Ascending aorta (tissue), 2 donors: ENCODE results near the gene BBS9. TPM values are rescaled to one million over a fixed set of nuclear protein-coding genes. Genes with fewer than 3 reads are reported as not detected.

Experiments used
- DNase-seq, 2 donors: peaks; one replicate each; pipeline ENCODE4 v3.0.0-alpha.2; 2019; ENCODE audit warnings: low spot score in 2 of 2
- H3K27ac ChIP-seq, 2 donors: fragments of 200-600 bp; sonication (generic); one replicate each; pipeline ENCODE4 v1.5.1; 2016 to 2017; ENCODE audit warnings: mild to moderate bottlenecking in 1 of 2
- H3K27me3 ChIP-seq: fragments of 200-600 bp; sonication (generic); one replicate; pipeline ENCODE4 v1.5.1; 2017
- H3K36me3 ChIP-seq, 2 donors: fragments of 200-600 bp; sonication (generic); one replicate each; pipeline ENCODE4 v1.5.1; 2016
- H3K4me1 ChIP-seq, 2 donors: fragments of 200-600 bp; sonication (generic); one replicate each; pipeline ENCODE4 v1.5.1; 2016 to 2017; ENCODE audit warnings: mild to moderate bottlenecking in 1 of 2
- H3K4me3 ChIP-seq, 2 donors: fragments of 200-600 bp; sonication (generic); one replicate each; pipeline ENCODE4 v1.5.1; 2016 to 2017; ENCODE audit warnings: mild to moderate bottlenecking in 1 of 2
- H3K9me3 ChIP-seq, 2 donors: fragments of 200-600 bp; sonication (generic); one replicate each; pipeline ENCODE4 v1.5.1; 2016
- intact Hi-C: fragments of 100-400 bp; cut with DNase I; formaldehyde crosslinking; loops from one replicate; pipeline ENCODE4 v1.15.1; 2023
- total RNA-seq: library from RNA; depleted of rRNA; stranded (reverse); fragments of >200 nt; gene quantifications from one replicate; pipeline ENCODE4 v1.1.0, GENCODE V29; 2016
- TF ChIP-seq, protein P1 (sequence below), 3 experiments: fragments of 200-600 bp in 2 of 3; fragments of 450-650 bp in 1 of 3; sonication (generic) in 2 of 3; IDR thresholded peaks; one replicate each; pipeline ENCODE4 v1.5.1; 2016 to 2019; ENCODE audit warnings: antibody characterized with exemption in 3 of 3, mild to moderate bottlenecking in 1 of 3, moderate library complexity in 1 of 3

The BBS9 gene
- total RNA-seq, 1 donor from 2014 or later: 23.3 TPM

DNA sequence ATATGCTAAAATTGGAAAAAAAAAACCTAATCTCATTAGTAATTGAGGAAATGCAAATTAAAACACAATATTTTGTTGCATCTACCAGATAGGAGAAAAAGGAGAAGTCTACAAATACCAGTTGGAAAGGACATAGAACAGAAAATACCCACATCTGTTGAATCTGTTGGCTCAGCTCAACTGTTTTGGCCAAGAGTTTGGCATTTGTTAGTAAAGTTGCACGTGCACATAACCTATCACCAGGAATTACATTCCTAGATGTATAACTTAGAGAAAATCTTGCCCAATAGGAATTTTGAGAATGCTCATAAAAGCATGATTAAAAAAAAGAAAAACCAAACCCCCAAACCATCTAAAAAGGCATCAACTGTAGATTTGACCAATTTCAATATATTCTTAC is 493.9 kb downstream of the BBS9 start:
- Histone ChIP-seq H3K27ac (no peak overlapping the region), H3K4me3 (no peak overlapping the region), H3K4me1 (no peaks in the 10 kb centered on the region), H3K36me3 (no peaks in the 10 kb centered on the region), H3K27me3 (no peaks in the 10 kb centered on the region), H3K9me3 (peaks cover 0 to 12% of the 10 kb centered on the region in 2 donors)
- TF ChIP-seq, protein P1, sequence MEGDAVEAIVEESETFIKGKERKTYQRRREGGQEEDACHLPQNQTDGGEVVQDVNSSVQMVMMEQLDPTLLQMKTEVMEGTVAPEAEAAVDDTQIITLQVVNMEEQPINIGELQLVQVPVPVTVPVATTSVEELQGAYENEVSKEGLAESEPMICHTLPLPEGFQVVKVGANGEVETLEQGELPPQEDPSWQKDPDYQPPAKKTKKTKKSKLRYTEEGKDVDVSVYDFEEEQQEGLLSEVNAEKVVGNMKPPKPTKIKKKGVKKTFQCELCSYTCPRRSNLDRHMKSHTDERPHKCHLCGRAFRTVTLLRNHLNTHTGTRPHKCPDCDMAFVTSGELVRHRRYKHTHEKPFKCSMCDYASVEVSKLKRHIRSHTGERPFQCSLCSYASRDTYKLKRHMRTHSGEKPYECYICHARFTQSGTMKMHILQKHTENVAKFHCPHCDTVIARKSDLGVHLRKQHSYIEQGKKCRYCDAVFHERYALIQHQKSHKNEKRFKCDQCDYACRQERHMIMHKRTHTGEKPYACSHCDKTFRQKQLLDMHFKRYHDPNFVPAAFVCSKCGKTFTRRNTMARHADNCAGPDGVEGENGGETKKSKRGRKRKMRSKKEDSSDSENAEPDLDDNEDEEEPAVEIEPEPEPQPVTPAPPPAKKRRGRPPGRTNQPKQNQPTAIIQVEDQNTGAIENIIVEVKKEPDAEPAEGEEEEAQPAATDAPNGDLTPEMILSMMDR (IDR thresholded peaks at IDR 0.05): no peak
- intact Hi-C loops: no loop called here
- no peak for DNase-seq

GRCh38 chr7:33624215-33624614 is 494.9 kb downstream of the BBS9 start:
- no peaks in the 10 kb centered on the region for H3K27me3 ChIP-seq
- H3K4me1 ChIP-seq: no peaks in the 10 kb centered on the region
- H3K4me3 ChIP-seq: no peak overlapping the region
- H3K9me3 ChIP-seq: peaks cover 0 to 12% of the 10 kb centered on the region in 2 donors
- no peak for DNase-seq
- intact Hi-C loops: no loop called here
- no peaks in the 10 kb centered on the region for H3K36me3 ChIP-seq
- TF ChIP-seq, protein P1 (IDR thresholded peaks at IDR 0.05): no peak
- H3K27ac ChIP-seq: no peak overlapping the region

DNA sequence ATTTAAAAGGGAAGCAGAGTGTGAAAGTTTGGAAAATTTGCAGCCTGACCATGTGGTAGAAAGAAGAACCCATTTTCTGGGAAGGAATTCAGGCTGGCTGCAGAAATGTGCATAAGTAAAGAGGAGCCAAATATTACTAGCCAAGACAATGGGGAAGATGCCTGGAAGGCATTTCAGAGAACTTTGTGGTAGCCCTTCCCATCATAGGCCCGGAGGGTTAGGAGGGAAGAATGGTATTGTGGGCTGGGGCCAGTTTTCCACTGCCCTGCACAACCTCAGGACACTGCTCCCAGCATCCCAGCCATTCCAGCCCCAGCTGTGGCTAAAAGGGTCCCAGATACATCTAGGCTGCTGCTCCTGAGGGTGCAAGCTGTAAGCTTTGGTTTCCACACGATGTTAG is 497.5 kb downstream of the BBS9 start:
- TF ChIP-seq, protein P1 (IDR thresholded peaks at IDR 0.05): no peak
- DNase-seq: no peak
- Histone ChIP-seq H3K9me3 (no peaks in the 10 kb centered on the region), H3K27ac (no peak overlapping the region), H3K36me3 (peaks cover 0 to 4% of the 10 kb centered on the region in 2 donors), H3K4me3 (no peak overlapping the region), H3K4me1 (no peaks in the 10 kb centered on the region), H3K27me3 (no peaks in the 10 kb centered on the region)
- intact Hi-C loops: no loop called here

DNA sequence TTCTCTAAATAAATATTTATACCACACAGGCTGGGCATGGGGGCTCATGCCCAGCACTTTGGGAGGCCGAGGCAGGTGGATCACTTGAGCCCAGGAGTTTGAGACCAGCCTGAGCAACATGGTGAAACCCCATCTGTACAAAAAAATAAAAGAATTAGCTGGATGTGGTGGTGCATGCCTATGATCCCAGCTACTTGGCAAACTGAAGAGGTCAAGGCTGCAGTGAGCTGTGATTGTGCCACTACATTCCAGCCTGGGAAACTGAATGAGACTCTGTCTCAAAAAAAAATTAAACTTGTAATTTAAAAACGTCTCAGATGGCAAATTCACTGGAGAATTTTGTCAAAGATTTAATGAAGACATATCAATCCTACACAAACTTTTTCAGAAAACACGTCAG is 498.4 kb downstream of the BBS9 start:
- Histone ChIP-seq H3K9me3 (no peaks in the 10 kb centered on the region), H3K4me3 (no peak overlapping the region)
- intact Hi-C loops: no loop called here

GRCh38 chr7:33628894-33629293 is 499.5 kb downstream of the BBS9 start:
- intact Hi-C loops: no loop called here
- Histone ChIP-seq H3K36me3 (peaks cover 0 to 4% of the 10 kb centered on the region in 2 donors), H3K27ac (no peak overlapping the region), H3K4me1 (no peaks in the 10 kb centered on the region), H3K27me3 (no peaks in the 10 kb centered on the region), H3K9me3 (no peaks in the 10 kb centered on the region), H3K4me3 (no peak overlapping the region)
- DNase-seq: no peak
- TF ChIP-seq, protein P1 (IDR thresholded peaks at IDR 0.05): no peak

More for the DNA sequence above, 498.4 kb downstream of the BBS9 start:
- H3K27ac ChIP-seq: no peak overlapping the region
- H3K36me3 ChIP-seq: peaks cover 0 to 4% of the 10 kb centered on the region in 2 donors
- no peak for DNase-seq
- H3K4me1 ChIP-seq: no peaks in the 10 kb centered on the region
- TF ChIP-seq, protein P1 (IDR thresholded peaks at IDR 0.05): no peak
- H3K27me3 ChIP-seq: no peaks in the 10 kb centered on the region

GRCh38 chr7:33630359-33630758 is 501.0 kb downstream of the BBS9 start:
- TF ChIP-seq, protein P1 (IDR thresholded peaks at IDR 0.05): no peak
- H3K36me3 ChIP-seq: peaks cover 0 to 4% of the 10 kb centered on the region in 2 donors
- intact Hi-C loops: no loop called here
- no peak for DNase-seq
- no peak overlapping the region for H3K4me3 ChIP-seq
- no peaks in the 10 kb centered on the region for H3K4me1 ChIP-seq
- H3K27ac ChIP-seq: no peak overlapping the region
- H3K27me3 ChIP-seq: no peaks in the 10 kb centered on the region
- no peaks in the 10 kb centered on the region for H3K9me3 ChIP-seq
